Activated B cell treated with CpG ODN at 0.5 μM for 24 hours (primary cell): ENCODE data around the gene DOK7. TPM values are rescaled to one million over a fixed set of nuclear protein-coding genes. Genes with fewer than 3 reads are reported as not detected.

Experiments
- ATAC-seq: fragments of 200-7000 bp; cut with Tn5 transposase; one replicate; pipeline ENCODE4 v1.10.0; 2021; ENCODE audit warnings: low read depth, mild to moderate bottlenecking, moderate library complexity
- CTCF ChIA-PET: fragments of 350-600 bp; sonication (Branson Sonifier 250); formaldehyde crosslinking; loops from one replicate; lab custom pipeline; 2021; ENCODE audit warnings: antibody characterized with exemption; lab: Charles Lee
- POLR2A ChIA-PET: fragments of 350-600 bp; sonication (Branson Sonifier 250); formaldehyde crosslinking; loops from one replicate; lab custom pipeline; 2021; ENCODE audit warnings: antibody characterized with exemption; lab: Charles Lee
- DNase-seq: peaks from one replicate; pipeline ENCODE4 v3.0.0; 2022
- H3K27ac Mint-ChIP-seq: one replicate; pipeline ENCODE4 v1.8.0; 2020; ENCODE audit warnings: mixed read lengths
- H3K27me3 Mint-ChIP-seq: one replicate; pipeline ENCODE4 v1.8.0; 2021; ENCODE audit warnings: mixed read lengths
- H3K36me3 Mint-ChIP-seq: one replicate; pipeline ENCODE4 v1.8.0; 2021; ENCODE audit warnings: low read depth, mixed read lengths
- H3K4me1 Mint-ChIP-seq: one replicate; pipeline ENCODE4 v1.8.0; 2021; ENCODE audit warnings: mixed read lengths
- H3K4me3 Mint-ChIP-seq: one replicate; pipeline ENCODE4 v1.8.0; 2020; ENCODE audit warnings: mild to moderate bottlenecking, mixed read lengths
- H3K9me3 Mint-ChIP-seq: one replicate; pipeline ENCODE4 v1.8.0; 2020; ENCODE audit warnings: mixed read lengths
- CTCF ChIP-seq: fragments of 200-600 bp; IDR thresholded peaks from one replicate; pipeline ENCODE4 v1.8.0; 2022; ENCODE audit warnings: antibody characterized with exemption, mild to moderate bottlenecking
- intact Hi-C: fragments of 100-400 bp; cut with micrococcal nuclease; formaldehyde crosslinking; loops from one replicate; pipeline ENCODE4 v1.15.1; 2024
- total RNA-seq: library from RNA; stranded (reverse); gene quantifications from 2 replicates; pipeline ENCODE4 v1.2.3, GENCODE V29; 2022

Gene DOK7
- total RNA-seq, 1 donor from 2014 or later: 2.7 TPM

GRCh38 chr4:3518941-3519340 lies 55.8 kb downstream of the DOK7 start:
- Mint-ChIP-seq H3K9me3 (no peaks in the 10 kb centered on the region), H3K27me3 (no peaks in the 10 kb centered on the region), H3K4me1 (no peaks in the 10 kb centered on the region), H3K27ac (no peak overlapping the region), H3K4me3 (no peak overlapping the region), H3K36me3 (peaks cover 82% of the 10 kb centered on the region)
- ChIA-PET CTCF (no interaction called here), POLR2A (no interaction called here)
- intact Hi-C loops: no loop called here
- ATAC-seq (no peak), DNase-seq (no peak)
- no peak for TF ChIP-seq CTCF

DNA sequence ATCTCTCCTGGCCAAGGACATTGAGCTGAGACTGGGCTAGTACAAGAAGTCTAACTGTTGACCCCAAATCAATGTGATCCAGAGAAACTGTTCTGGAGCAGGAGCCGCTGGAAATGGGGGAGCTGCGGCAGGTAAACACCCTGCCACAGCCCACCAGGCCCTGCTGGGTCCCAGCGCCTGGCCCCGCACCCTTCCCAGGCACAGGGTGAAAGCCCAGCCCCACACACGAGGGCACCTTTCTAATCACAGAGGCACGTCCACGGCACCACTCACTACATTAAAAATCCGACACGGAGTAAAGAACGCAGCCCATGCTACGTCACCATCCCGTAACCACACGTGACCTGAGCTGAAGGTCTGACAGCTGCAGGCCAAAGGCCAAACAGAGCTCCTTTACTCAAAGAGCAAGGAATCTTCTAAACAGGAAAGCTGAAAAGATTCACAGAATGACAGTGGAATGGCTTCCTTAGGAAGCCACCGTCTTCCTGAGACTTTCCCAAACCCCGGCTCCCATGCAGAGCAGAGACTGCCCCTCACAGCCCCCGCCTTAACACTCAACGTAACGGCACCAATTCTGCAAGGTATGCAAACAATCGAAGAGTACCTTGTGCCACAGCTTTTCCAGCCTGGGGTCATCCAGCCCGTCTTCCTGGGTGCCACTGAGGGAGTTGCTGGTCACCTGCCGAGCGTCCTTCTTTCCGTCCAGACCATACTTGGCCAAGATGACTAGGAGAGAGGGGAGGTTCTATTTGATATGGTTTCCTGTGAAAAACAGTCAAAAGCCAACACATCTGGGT lies 56.6 kb downstream of the DOK7 start:
- intact Hi-C loops: no loop called here
- ChIA-PET POLR2A (no interaction called here), CTCF (no interaction called here)
- Mint-ChIP-seq H3K27ac (no peak overlapping the region), H3K4me1 (no peaks in the 10 kb centered on the region), H3K9me3 (no peaks in the 10 kb centered on the region), H3K4me3 (no peak overlapping the region), H3K36me3 (peaks cover 83% of the 10 kb centered on the region), H3K27me3 (no peaks in the 10 kb centered on the region)
- no peak for DNase-seq
- no peak for ATAC-seq
- TF ChIP-seq CTCF: no peak

GRCh38 chr4:3520276-3520675 lies 57.2 kb downstream of the DOK7 start:
- no peaks in the 10 kb centered on the region for H3K4me1 Mint-ChIP-seq
- peaks cover 83% of the 10 kb centered on the region for H3K36me3 Mint-ChIP-seq
- ATAC-seq (no peak), DNase-seq (no peak)
- H3K4me3 Mint-ChIP-seq: no peak overlapping the region
- ChIA-PET CTCF (no interaction called here), POLR2A (no interaction called here)
- no peak for TF ChIP-seq CTCF
- no peaks in the 10 kb centered on the region for H3K27me3 Mint-ChIP-seq
- H3K27ac Mint-ChIP-seq: no peak overlapping the region
- H3K9me3 Mint-ChIP-seq: no peaks in the 10 kb centered on the region
- intact Hi-C loops: no loop called here

GRCh38 chr4:3520796-3521600 lies 57.9 kb downstream of the DOK7 start:
- ATAC-seq (no peak), DNase-seq (no peak)
- no peaks in the 10 kb centered on the region for H3K9me3 Mint-ChIP-seq
- peaks cover 81% of the 10 kb centered on the region for H3K36me3 Mint-ChIP-seq
- intact Hi-C loops: no loop called here
- CTCF ChIA-PET: no interaction called here
- no peaks in the 10 kb centered on the region for H3K27me3 Mint-ChIP-seq
- no peak overlapping the region for H3K27ac Mint-ChIP-seq
- TF ChIP-seq CTCF: no peak
- no peak overlapping the region for H3K4me3 Mint-ChIP-seq
- H3K4me1 Mint-ChIP-seq: no peaks in the 10 kb centered on the region
- POLR2A ChIA-PET: no interaction called here

DNA sequence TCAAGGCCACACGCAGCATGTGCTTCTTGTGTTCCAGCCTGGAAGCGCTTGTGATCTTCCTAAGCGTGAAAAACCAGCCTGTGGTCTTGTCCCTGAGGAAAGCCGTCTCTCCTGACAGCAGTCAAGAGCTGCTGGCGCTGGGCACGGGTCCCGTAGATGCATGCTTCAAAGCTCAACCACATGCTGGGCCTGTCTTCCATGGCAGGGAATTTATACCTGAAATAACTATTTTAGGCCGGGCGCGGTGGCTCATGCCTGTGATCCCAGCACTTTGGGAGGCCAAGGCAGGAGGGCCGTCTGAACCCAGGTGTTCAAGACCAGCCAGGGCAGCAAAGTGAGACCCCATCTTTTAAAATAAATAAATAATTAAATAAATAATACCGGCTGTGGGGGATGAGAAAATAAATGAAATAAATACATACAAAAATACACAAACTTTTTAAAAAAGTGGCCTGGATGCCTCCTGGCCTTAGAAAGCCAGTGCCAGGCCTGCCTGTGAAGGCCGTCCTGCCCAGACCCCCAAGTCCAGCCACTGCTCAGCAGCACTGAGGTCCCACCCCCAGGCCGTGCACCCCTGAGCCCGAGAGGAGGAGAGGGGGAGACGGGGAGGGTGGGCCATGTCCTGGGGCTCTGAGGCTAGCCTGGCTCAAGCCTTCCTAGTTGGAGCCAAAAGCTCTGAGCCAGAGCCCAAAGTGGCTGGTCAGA lies 58.7 kb downstream of the DOK7 start:
- no peak for TF ChIP-seq CTCF
- intact Hi-C loops: no loop called here
- Mint-ChIP-seq H3K4me1 (peaks cover 3% of the 10 kb centered on the region), H3K4me3 (no peak overlapping the region), H3K27ac (no peak overlapping the region), H3K9me3 (no peaks in the 10 kb centered on the region), H3K36me3 (peaks cover 77% of the 10 kb centered on the region), H3K27me3 (no peaks in the 10 kb centered on the region)
- DNase-seq (no peak), ATAC-seq (no peak)
- ChIA-PET POLR2A (no interaction called here), CTCF (no interaction called here)
